Trophoblast cell (in vitro differentiated cells and primary cell): Measurements from ENCODE around the gene PJA2.
A peak's percentile ranks its signal among the peaks of the same experiment; 100 is the strongest.

Source experiments
- DNase-seq, 2 donors: peaks; one replicate each; pipeline ENCODE4 v3.0.0-alpha.2; 2016
- H2AFZ ChIP-seq: 2 replicates; pipeline ENCODE4 v1.6.1; 2013; ENCODE audit warnings: low read length, moderate library complexity, mild to moderate bottlenecking; ENCODE audit not compliant: insufficient read depth, poor library complexity
- H2AK5ac ChIP-seq: 2 replicates; pipeline ENCODE4 v1.6.1; 2013; ENCODE audit warnings: mild to moderate bottlenecking, low read length
- H2BK120ac ChIP-seq: 2 replicates; pipeline ENCODE4 v1.6.1; 2013; ENCODE audit warnings: low read length, mild to moderate bottlenecking, moderate library complexity; ENCODE audit not compliant: insufficient read depth, poor library complexity
- H2BK12ac ChIP-seq: 2 replicates; pipeline ENCODE4 v1.6.1; 2013; ENCODE audit warnings: mild to moderate bottlenecking, low read length, moderate library complexity
- H2BK5ac ChIP-seq: 2 replicates; pipeline ENCODE4 v1.6.1; 2013; ENCODE audit warnings: low read length, low read depth, moderate library complexity, mild to moderate bottlenecking; ENCODE audit not compliant: poor library complexity
- H3K14ac ChIP-seq: 2 replicates; pipeline ENCODE4 v1.6.1; 2013; ENCODE audit warnings: mild to moderate bottlenecking, low read length
- H3K18ac ChIP-seq: 2 replicates; pipeline ENCODE4 v1.6.1; 2013; ENCODE audit warnings: mild to moderate bottlenecking, low read length
- H3K23ac ChIP-seq: 2 replicates; pipeline ENCODE4 v1.6.1; 2013; ENCODE audit warnings: low read length
- H3K27ac ChIP-seq: 2 replicates; pipeline ENCODE4 v1.5.1; 2013; ENCODE audit warnings: low read depth, mild to moderate bottlenecking, inconsistent platforms, low read length, moderate library complexity
- H3K27me3 ChIP-seq: 2 replicates; pipeline ENCODE4 v1.6.1; 2013; ENCODE audit warnings: inconsistent platforms, mild to moderate bottlenecking, low read length, moderate library complexity; ENCODE audit not compliant: insufficient read depth
- H3K36me3 ChIP-seq, 2 experiments: 1 replicate in 1 of 2; 2 replicates in 1 of 2; pipeline ENCODE4 v1.6.1; 2013; ENCODE audit warnings: low read length in 2 of 2, mild to moderate bottlenecking in 2 of 2, moderate library complexity in 1 of 2; ENCODE audit not compliant: insufficient read depth in 2 of 2, control insufficient read depth in 1 of 2
- H3K4ac ChIP-seq: 2 replicates; pipeline ENCODE4 v1.6.1; 2013; ENCODE audit warnings: low read depth, mild to moderate bottlenecking, low read length, moderate library complexity
- H3K4me1 ChIP-seq, 2 experiments: 1 replicate in 1 of 2; 2 replicates in 1 of 2; pipeline ENCODE4 v1.6.1; 2013; ENCODE audit warnings: low read length in 2 of 2, mild to moderate bottlenecking in 2 of 2, moderate library complexity in 1 of 2; ENCODE audit not compliant: insufficient read depth in 2 of 2, control insufficient read depth in 1 of 2
- H3K4me2 ChIP-seq: 2 replicates; pipeline ENCODE4 v1.6.1; 2013; ENCODE audit warnings: inconsistent platforms, mild to moderate bottlenecking, low read length, moderate library complexity
- H3K4me3 ChIP-seq: 2 replicates; pipeline ENCODE4 v1.5.1; 2013; ENCODE audit warnings: mild to moderate bottlenecking, low read depth, low read length, inconsistent platforms
- H3K79me1 ChIP-seq: one replicate; pipeline ENCODE4 v1.6.1; 2013; ENCODE audit warnings: low read length
- H3K79me2 ChIP-seq: 2 replicates; pipeline ENCODE4 v1.6.1; 2013; ENCODE audit warnings: low read length, mild to moderate bottlenecking; ENCODE audit not compliant: control insufficient read depth, insufficient read depth, poor library complexity
- H3K9ac ChIP-seq: 2 replicates; pipeline ENCODE4 v1.6.1; 2013; ENCODE audit warnings: mild to moderate bottlenecking, low read length
- H3K9me3 ChIP-seq: 2 replicates; pipeline ENCODE4 v1.6.1; 2013; ENCODE audit warnings: low read depth, mild to moderate bottlenecking, control low read depth, inconsistent platforms, low read length; ENCODE audit not compliant: insufficient read depth
- H4K12ac ChIP-seq: 2 replicates; pipeline ENCODE4 v1.6.1; 2013; ENCODE audit warnings: low read depth, mild to moderate bottlenecking, low read length, moderate library complexity
- H4K8ac ChIP-seq: 2 replicates; pipeline ENCODE4 v1.6.1; 2013; ENCODE audit warnings: low read depth, mild to moderate bottlenecking, low read length, moderate library complexity
- H4K91ac ChIP-seq: one replicate; pipeline ENCODE4 v1.6.1; 2013; ENCODE audit warnings: low read depth, mild to moderate bottlenecking, low read length, moderate library complexity
- WGBS: extraction: QIAGEN DNeasy Blood & Tissue Kit; methylation state at CpG from one replicate; pipeline ENCODE4 v1.1.7; 2013; ENCODE audit warnings: missing lambda C conversion rate; ENCODE audit not compliant: insufficient read length, insufficient coverage; ENCODE audit errors: extremely low coverage; 5-methylcytosine and 5-hydroxymethylcytosine counted together

Gene PJA2

DNA sequence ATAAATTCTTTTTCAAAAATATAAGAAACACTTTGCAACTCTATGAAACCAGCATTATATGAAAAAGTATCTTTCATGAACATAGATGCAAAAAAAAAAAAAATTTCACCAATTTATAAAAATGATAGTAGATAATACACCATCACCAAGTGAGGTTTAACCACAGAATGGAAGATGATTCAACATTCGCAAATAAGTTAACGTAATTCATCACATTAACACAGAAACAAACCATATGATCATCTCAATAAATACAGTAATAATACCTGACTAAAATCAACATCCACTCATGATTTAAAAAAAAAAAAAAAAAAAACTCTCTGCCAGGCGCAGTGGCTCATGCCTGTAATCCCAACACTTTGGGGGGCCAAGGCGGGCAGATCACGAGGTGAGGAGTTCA, 6.3 kb downstream of the PJA2 start:
- Histone ChIP-seq H2AFZ (no peak overlapping the region), H3K36me3 (peaks cover 0 to 2% of the 10 kb centered on the region in 2 experiments), H2BK120ac (no peak overlapping the region), H3K4ac (peak overlapping the region; percentile 55), H3K27ac (no peak overlapping the region), H4K8ac (no peak overlapping the region), H4K91ac (no peak overlapping the region), H3K79me1 (no peaks in the 10 kb centered on the region), H3K9me3 (no peaks in the 10 kb centered on the region), H3K14ac (no peak overlapping the region), H3K4me1 (no peaks in the 10 kb centered on the region), H2AK5ac (no peak overlapping the region), H3K18ac (no peak overlapping the region), H2BK12ac (no peak overlapping the region), H3K79me2 (peaks cover 11% of the 10 kb centered on the region), H3K4me3 (no peak overlapping the region), H4K12ac (no peak overlapping the region), H3K23ac (no peak overlapping the region), H3K4me2 (no peak overlapping the region), H2BK5ac (no peak overlapping the region), H3K9ac (no peak overlapping the region), H3K27me3 (no peaks in the 10 kb centered on the region)
- DNase-seq: no peak
- no CpG with 5 or more reads among the region's 5 CpGs for WGBS

GRCh38 chr5:109399092-109399759, 10.5 kb downstream of the PJA2 start:
- H3K18ac ChIP-seq: no peak overlapping the region
- H3K79me1 ChIP-seq: no peaks in the 10 kb centered on the region
- no peak overlapping the region for H2AFZ ChIP-seq
- H3K9me3 ChIP-seq: no peaks in the 10 kb centered on the region
- no peak overlapping the region for H3K4me3 ChIP-seq
- no peak overlapping the region for H2AK5ac ChIP-seq
- no peak overlapping the region for H4K8ac ChIP-seq
- H4K91ac ChIP-seq: no peak overlapping the region
- peaks cover 11% of the 10 kb centered on the region for H3K79me2 ChIP-seq
- peaks cover 0 to 3% of the 10 kb centered on the region in 2 experiments for H3K36me3 ChIP-seq
- H2BK120ac ChIP-seq: no peak overlapping the region
- no CpG with 5 or more reads among the region's 6 CpGs for WGBS
- DNase-seq: no peak
- no peak overlapping the region for H3K27ac ChIP-seq
- no peaks in the 10 kb centered on the region for H3K27me3 ChIP-seq
- H3K14ac ChIP-seq: no peak overlapping the region
- H3K9ac ChIP-seq: no peak overlapping the region
- peak overlapping the region; percentile 2 for H3K4ac ChIP-seq
- H2BK5ac ChIP-seq: no peak overlapping the region
- no peak overlapping the region for H3K23ac ChIP-seq
- no peaks in the 10 kb centered on the region for H3K4me1 ChIP-seq
- no peak overlapping the region for H2BK12ac ChIP-seq
- H4K12ac ChIP-seq: no peak overlapping the region
- H3K4me2 ChIP-seq: no peak overlapping the region

GRCh38 chr5:109396965-109397364, 12.8 kb downstream of the PJA2 start:
- Histone ChIP-seq H4K12ac (no peak overlapping the region), H3K4ac (peak overlapping the region; percentile 91), H3K18ac (no peak overlapping the region), H3K27ac (no peak overlapping the region), H3K4me1 (no peaks in the 10 kb centered on the region), H3K14ac (no peak overlapping the region), H3K27me3 (no peaks in the 10 kb centered on the region), H3K9ac (no peak overlapping the region), H4K91ac (no peak overlapping the region), H3K79me2 (peaks cover 13% of the 10 kb centered on the region), H3K4me2 (no peak overlapping the region), H2AK5ac (no peak overlapping the region), H3K36me3 (peaks cover 0 to 2% of the 10 kb centered on the region in 2 experiments), H2BK12ac (no peak overlapping the region), H4K8ac (no peak overlapping the region), H2BK5ac (no peak overlapping the region), H2AFZ (no peak overlapping the region), H3K23ac (no peak overlapping the region), H3K9me3 (no peaks in the 10 kb centered on the region), H2BK120ac (no peak overlapping the region), H3K79me1 (no peaks in the 10 kb centered on the region), H3K4me3 (no peak overlapping the region)
- WGBS: no CpG with 5 or more reads among the region's 2 CpGs
- DNase-seq: no peak

DNA sequence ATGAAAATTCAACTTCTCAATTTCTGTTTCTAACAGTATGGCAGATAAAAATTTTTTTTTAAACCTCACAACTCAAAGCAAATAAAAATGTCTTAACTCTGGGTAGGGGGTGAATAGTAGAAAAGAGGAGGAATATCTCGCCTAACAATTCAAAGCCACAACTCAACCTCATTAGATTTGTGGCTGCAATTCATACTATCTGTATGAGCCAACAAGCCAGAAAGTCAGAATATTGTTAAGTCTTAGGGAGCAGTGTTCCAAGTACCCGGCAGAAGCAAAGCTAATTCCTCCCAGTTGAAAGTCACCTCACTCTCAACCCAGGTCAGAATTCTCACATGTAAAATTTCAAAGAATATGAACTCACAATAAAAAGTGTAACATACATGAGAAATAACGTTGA, 15.0 kb downstream of the PJA2 start:
- no peak overlapping the region for H2AFZ ChIP-seq
- no peak for DNase-seq
- WGBS: no CpG with 5 or more reads among the region's 3 CpGs

More for the DNA sequence above, 15.0 kb downstream of the PJA2 start:
- H3K4ac ChIP-seq: peak overlapping the region; percentile 83
- H2BK12ac ChIP-seq: no peak overlapping the region
- H4K12ac ChIP-seq: no peak overlapping the region
- H3K4me2 ChIP-seq: no peak overlapping the region
- no peaks in the 10 kb centered on the region for H3K9me3 ChIP-seq
- no peak overlapping the region for H4K91ac ChIP-seq
- H4K8ac ChIP-seq: no peak overlapping the region
- no peaks in the 10 kb centered on the region for H3K4me1 ChIP-seq
- no peak overlapping the region for H2BK120ac ChIP-seq
- no peak overlapping the region for H3K4me3 ChIP-seq
- no peak overlapping the region for H3K27ac ChIP-seq
- no peak overlapping the region for H3K9ac ChIP-seq
- H2BK5ac ChIP-seq: no peak overlapping the region
- no peaks in the 10 kb centered on the region for H3K79me1 ChIP-seq
- no peak overlapping the region for H3K18ac ChIP-seq
- peaks cover 0 to 2% of the 10 kb centered on the region in 2 experiments for H3K36me3 ChIP-seq
- H3K79me2 ChIP-seq: peaks cover 11% of the 10 kb centered on the region
- no peak overlapping the region for H2AK5ac ChIP-seq
- H3K23ac ChIP-seq: no peak overlapping the region
- no peak overlapping the region for H3K14ac ChIP-seq
- no peaks in the 10 kb centered on the region for H3K27me3 ChIP-seq
